Fibroblast of lung (primary cell): Measurements from ENCODE around the gene CR1. TPM values are rescaled to one million over a fixed set of nuclear protein-coding genes. Genes with fewer than 3 reads are reported as not detected.

Experiments
- DNase-seq, 2 donors: peaks; one replicate each; pipeline versions ENCODE4 v3.0.0 to v3.0.0-alpha.2; 2010; ENCODE audit warnings: low read depth in 2 of 2
- H2AFZ ChIP-seq: 2 replicates; pipeline ENCODE4 v1.5.1; 2012; ENCODE audit warnings: low read length, control low read depth, inconsistent platforms
- H3K27ac ChIP-seq: 2 replicates; pipeline ENCODE4 v1.5.1; 2011; ENCODE audit warnings: low read length, control low read depth; ENCODE audit not compliant: insufficient read depth
- H3K27me3 ChIP-seq: 2 replicates; pipeline ENCODE4 v1.5.1; 2011; ENCODE audit warnings: mild to moderate bottlenecking, low read length; ENCODE audit not compliant: control insufficient read depth, insufficient read depth
- H3K36me3 ChIP-seq: 2 replicates; pipeline ENCODE4 v1.5.1; 2011; ENCODE audit warnings: low read length; ENCODE audit not compliant: control insufficient read depth, insufficient read depth
- H3K4me1 ChIP-seq: 2 replicates; pipeline ENCODE4 v1.5.1; 2011; ENCODE audit warnings: low read length; ENCODE audit not compliant: control insufficient read depth, insufficient read depth; ENCODE audit errors: extremely low read depth
- H3K4me2 ChIP-seq: 2 replicates; pipeline ENCODE4 v1.5.1; 2011; ENCODE audit warnings: low read length, control low read depth; ENCODE audit not compliant: insufficient read depth; ENCODE audit errors: extremely low read depth
- H3K4me3 ChIP-seq, 4 experiments: fragments of 200-600 bp in 1 of 4; sonication (generic) in 1 of 4; replicated peaks in 1 of 4; 2 replicates each; pipeline ENCODE4 v1.5.1; 2011 to 2016; ENCODE audit warnings: low read length in 4 of 4, low read depth in 3 of 4, mild to moderate bottlenecking in 3 of 4, control low read depth in 2 of 4, inconsistent platforms in 1 of 4, mixed read lengths in 1 of 4; ENCODE audit not compliant: insufficient read depth in 1 of 4; ENCODE audit errors: control extremely low read depth in 1 of 4
- H3K79me2 ChIP-seq: 2 replicates; pipeline ENCODE4 v1.5.1; 2012; ENCODE audit warnings: mild to moderate bottlenecking, low read length, inconsistent platforms; ENCODE audit not compliant: control insufficient read depth, insufficient read depth
- H3K9ac ChIP-seq: 2 replicates; pipeline ENCODE4 v1.5.1; 2011; ENCODE audit warnings: mild to moderate bottlenecking, low read length, control low read depth; ENCODE audit not compliant: insufficient read depth
- H3K9me3 ChIP-seq: 2 replicates; pipeline ENCODE4 v1.5.1; 2012; ENCODE audit warnings: low read depth, low read length; ENCODE audit not compliant: control insufficient read depth, insufficient read depth
- H4K20me1 ChIP-seq: 2 replicates; pipeline ENCODE4 v1.5.1; 2011; ENCODE audit warnings: low read length; ENCODE audit not compliant: control insufficient read depth, insufficient read depth; ENCODE audit errors: extremely low read depth
- EZH2 ChIP-seq: IDR thresholded peaks from 2 replicates; pipeline ENCODE4 v1.5.1; 2012; ENCODE audit warnings: low read length, control low read depth, mild to moderate bottlenecking; ENCODE audit errors: missing control alignments
- polyA plus RNA-seq, 2 donors: library from polyadenylated mRNA; depleted of rRNA in 1 of 2; stranded (reverse) in 1 of 2; unstranded in 1 of 2; fragments of >200 nt; gene quantifications; 2 replicates each; pipeline ENCODE4 v1.2.1, GENCODE V29; 2011 to 2012; ENCODE audit warnings: missing spikeins in 1 of 2
- total RNA-seq: library from RNA; depleted of rRNA; stranded (reverse); fragments of >200 nt; gene quantifications from 2 replicates; pipeline ENCODE4 v1.2.1, GENCODE V29; 2014
- TF ChIP-seq, protein P1 (sequence below), 2 donors: IDR thresholded peaks in 1 of 2; conservative IDR thresholded peaks in 1 of 2; 1 replicate in 1 of 2; 2 replicates in 1 of 2; pipeline ENCODE4 v1.5.1; 2011 to 2012; ENCODE audit warnings: low read length in 2 of 2, control low read depth in 1 of 2, inconsistent platforms in 1 of 2, low read depth in 1 of 2, mild to moderate bottlenecking in 1 of 2

CR1 gene
- total and polyA plus RNA-seq, 2 donors (not counting 1 experiment from before 2014, with no cell fraction given) = not detected

DNA sequence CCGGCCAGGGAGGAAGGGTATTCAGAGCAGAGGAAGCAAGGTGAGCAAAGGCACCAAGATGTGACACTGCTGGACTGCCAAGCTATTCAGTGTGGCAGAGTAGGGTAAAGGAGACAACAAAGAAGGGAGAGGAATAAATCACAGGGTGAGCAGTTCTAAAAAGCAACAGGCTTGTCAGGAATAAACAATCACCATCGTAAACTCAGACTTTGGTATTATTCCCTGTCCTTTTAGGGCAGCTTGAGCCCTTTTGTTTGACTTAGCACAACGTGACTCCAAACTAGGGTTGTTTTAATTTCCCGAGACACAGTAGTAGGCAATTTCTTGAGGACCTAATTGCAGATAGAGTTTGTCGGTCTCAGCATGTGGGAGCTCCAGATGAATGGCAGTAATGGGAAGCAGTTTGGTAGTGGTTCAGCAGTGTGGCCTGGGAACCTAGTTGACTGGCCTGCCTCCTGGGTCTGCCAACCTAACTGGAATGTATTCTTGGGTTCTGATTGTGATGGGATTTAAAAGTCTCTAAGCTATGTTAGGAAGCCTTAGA, 153.3 kb downstream of the CR1 start:
- H3K79me2 ChIP-seq = no peaks in the 10 kb centered on the region
- H3K4me2 ChIP-seq = no peak overlapping the region
- no peaks in the 10 kb centered on the region for H3K9me3 ChIP-seq
- H3K4me3 ChIP-seq = no peak overlapping the region
- peaks cover 8% of the 10 kb centered on the region for H3K27me3 ChIP-seq
- H3K4me1 ChIP-seq = no peaks in the 10 kb centered on the region
- no peak overlapping the region for H2AFZ ChIP-seq
- TF ChIP-seq EZH2 = no peak
- TF ChIP-seq, protein P1, sequence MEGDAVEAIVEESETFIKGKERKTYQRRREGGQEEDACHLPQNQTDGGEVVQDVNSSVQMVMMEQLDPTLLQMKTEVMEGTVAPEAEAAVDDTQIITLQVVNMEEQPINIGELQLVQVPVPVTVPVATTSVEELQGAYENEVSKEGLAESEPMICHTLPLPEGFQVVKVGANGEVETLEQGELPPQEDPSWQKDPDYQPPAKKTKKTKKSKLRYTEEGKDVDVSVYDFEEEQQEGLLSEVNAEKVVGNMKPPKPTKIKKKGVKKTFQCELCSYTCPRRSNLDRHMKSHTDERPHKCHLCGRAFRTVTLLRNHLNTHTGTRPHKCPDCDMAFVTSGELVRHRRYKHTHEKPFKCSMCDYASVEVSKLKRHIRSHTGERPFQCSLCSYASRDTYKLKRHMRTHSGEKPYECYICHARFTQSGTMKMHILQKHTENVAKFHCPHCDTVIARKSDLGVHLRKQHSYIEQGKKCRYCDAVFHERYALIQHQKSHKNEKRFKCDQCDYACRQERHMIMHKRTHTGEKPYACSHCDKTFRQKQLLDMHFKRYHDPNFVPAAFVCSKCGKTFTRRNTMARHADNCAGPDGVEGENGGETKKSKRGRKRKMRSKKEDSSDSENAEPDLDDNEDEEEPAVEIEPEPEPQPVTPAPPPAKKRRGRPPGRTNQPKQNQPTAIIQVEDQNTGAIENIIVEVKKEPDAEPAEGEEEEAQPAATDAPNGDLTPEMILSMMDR (conservative IDR thresholded peaks at IDR 0.05 in 1 of 2, IDR thresholded peaks at IDR 0.05 in 1 of 2; ENCODE audit: low read depth in 1 of 2, low read length in 2 of 2) = no peak
- H4K20me1 ChIP-seq = no peaks in the 10 kb centered on the region
- H3K27ac ChIP-seq = no peak overlapping the region
- no peak overlapping the region for H3K9ac ChIP-seq
- no peak for DNase-seq
- no peaks in the 10 kb centered on the region for H3K36me3 ChIP-seq

DNA sequence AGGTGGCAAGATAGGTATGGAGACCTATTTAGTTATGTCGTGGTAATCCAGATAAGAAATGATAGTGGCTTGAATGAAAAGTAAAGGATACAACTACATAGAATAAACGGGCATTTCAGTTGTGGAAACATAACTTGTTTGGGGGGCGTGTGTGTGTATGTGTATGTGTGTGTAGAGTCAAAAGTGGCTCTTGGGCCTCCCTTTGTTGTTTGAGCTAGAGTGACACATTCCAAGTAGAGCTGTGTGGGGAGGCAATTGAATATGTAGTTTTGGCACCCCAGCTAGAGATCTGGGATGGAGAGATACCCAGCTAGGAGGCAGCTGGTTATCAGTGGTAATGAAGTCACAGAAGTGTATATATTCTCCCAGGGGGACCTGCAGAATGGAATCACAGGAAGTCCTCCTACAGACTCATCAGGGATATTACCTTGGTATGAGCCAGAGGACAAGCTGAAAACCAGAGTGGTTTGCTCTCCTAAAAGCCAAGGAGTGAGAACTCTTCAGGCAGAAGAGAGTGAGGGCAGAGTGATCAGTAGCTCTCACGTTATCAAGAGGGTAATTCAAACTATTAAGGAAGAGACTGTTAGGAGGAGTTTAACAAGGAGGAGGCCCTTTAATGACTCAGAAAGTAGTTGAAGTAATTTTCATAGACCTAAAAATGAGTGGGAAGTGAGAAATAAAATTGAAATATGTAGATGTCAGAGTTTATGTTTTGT, 154.1 kb downstream of the CR1 start:
- Histone ChIP-seq H3K36me3 (no peaks in the 10 kb centered on the region), H3K4me2 (no peak overlapping the region), H3K4me1 (no peaks in the 10 kb centered on the region), H2AFZ (no peak overlapping the region), H3K4me3 (no peak overlapping the region), H3K27ac (no peak overlapping the region), H3K9me3 (no peaks in the 10 kb centered on the region), H3K27me3 (peaks cover 8% of the 10 kb centered on the region), H3K9ac (no peak overlapping the region), H3K79me2 (no peaks in the 10 kb centered on the region), H4K20me1 (no peaks in the 10 kb centered on the region)
- TF ChIP-seq EZH2 = no peak
- TF ChIP-seq, protein P1 (conservative IDR thresholded peaks at IDR 0.05 in 1 of 2, IDR thresholded peaks at IDR 0.05 in 1 of 2; ENCODE audit: low read depth in 1 of 2, low read length in 2 of 2) = no peak
- no peak for DNase-seq

DNA sequence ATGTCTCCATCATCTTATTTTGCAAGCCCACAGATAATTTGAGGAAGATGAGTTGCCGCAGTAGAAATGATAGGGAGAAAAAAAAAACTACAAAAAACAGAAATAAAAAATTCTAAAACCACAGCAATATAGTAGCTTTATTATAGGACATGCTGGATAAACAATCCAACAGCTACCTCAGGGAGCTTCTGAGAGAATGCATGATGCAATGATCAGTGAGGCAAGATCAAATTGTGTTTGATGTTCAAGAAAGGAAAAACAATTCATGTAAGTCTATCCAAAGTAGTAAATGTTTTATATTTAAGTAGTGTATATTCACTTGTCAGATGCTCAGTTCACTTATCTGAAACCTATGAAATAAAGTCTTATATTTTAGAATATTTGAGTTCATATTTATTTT, 155.6 kb downstream of the CR1 start:
- H3K4me2 ChIP-seq = no peak overlapping the region
- peaks cover 8% of the 10 kb centered on the region for H3K27me3 ChIP-seq
- H3K27ac ChIP-seq = no peak overlapping the region
- H3K4me1 ChIP-seq = no peaks in the 10 kb centered on the region
- no peak overlapping the region for H2AFZ ChIP-seq
- H3K9ac ChIP-seq = no peak overlapping the region
- no peaks in the 10 kb centered on the region for H3K36me3 ChIP-seq
- no peak overlapping the region for H3K4me3 ChIP-seq
- H3K9me3 ChIP-seq = no peaks in the 10 kb centered on the region
- no peaks in the 10 kb centered on the region for H3K79me2 ChIP-seq
- TF ChIP-seq, protein P1 (conservative IDR thresholded peaks at IDR 0.05 in 1 of 2, IDR thresholded peaks at IDR 0.05 in 1 of 2; ENCODE audit: low read depth in 1 of 2, low read length in 2 of 2) = no peak
- TF ChIP-seq EZH2 = no peak
- no peak for DNase-seq
- H4K20me1 ChIP-seq = no peaks in the 10 kb centered on the region
